Astrocyte (in vitro differentiated cells and primary cell): ENCODE measurements around the gene SLC38A4.

Experiments
- EZH2 ChIP-seq: IDR thresholded peaks from 2 replicates; pipeline ENCODE4 v1.6.1; 2012; ENCODE audit warnings: mild to moderate bottlenecking, low read length, inconsistent platforms; ENCODE audit not compliant: insufficient read depth
- TF ChIP-seq, protein P1 (sequence below): IDR thresholded peaks from 2 replicates; pipeline ENCODE4 v1.5.1; 2011; ENCODE audit warnings: low read depth, mild to moderate bottlenecking, inconsistent platforms, low read length, moderate library complexity; ENCODE audit not compliant: insufficient read depth

DNA sequence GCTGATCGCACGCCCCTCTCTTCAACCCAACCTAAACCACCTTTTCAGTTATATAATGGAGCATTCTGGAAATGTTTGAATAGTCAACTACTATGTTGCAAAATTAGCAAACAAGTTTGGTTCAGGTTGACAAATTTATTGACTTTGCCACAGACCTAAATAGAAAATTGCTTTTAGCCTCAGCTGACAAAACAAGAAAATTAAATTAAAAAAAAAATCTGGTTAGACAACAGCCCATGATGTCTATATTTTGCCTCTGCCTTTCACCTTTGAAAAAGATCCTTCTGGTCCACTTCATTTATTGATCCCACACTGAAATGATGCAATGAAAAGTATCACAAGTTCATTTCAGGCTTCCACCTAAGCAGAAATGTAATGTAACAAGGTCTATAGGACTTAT is 17.5 kb downstream of the SLC38A4 start:
- TF ChIP-seq, protein P1, sequence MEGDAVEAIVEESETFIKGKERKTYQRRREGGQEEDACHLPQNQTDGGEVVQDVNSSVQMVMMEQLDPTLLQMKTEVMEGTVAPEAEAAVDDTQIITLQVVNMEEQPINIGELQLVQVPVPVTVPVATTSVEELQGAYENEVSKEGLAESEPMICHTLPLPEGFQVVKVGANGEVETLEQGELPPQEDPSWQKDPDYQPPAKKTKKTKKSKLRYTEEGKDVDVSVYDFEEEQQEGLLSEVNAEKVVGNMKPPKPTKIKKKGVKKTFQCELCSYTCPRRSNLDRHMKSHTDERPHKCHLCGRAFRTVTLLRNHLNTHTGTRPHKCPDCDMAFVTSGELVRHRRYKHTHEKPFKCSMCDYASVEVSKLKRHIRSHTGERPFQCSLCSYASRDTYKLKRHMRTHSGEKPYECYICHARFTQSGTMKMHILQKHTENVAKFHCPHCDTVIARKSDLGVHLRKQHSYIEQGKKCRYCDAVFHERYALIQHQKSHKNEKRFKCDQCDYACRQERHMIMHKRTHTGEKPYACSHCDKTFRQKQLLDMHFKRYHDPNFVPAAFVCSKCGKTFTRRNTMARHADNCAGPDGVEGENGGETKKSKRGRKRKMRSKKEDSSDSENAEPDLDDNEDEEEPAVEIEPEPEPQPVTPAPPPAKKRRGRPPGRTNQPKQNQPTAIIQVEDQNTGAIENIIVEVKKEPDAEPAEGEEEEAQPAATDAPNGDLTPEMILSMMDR: no peak
- TF ChIP-seq EZH2: no peak
